Stimulated activated CD4-positive, alpha-beta T cell treated with anti-CD3 and anti-CD28 coated beads, Interleukin-4, amount 100 ng/mL, for 24 hours (primary cell): ENCODE data around the gene RXRB.
A peak's percentile ranks its signal among the peaks of the same experiment; 100 is the strongest.

Experiments
- DNase-seq: peaks from one replicate; pipeline ENCODE4 v3.0.0-alpha.2; 2020

The RXRB gene

DNA sequence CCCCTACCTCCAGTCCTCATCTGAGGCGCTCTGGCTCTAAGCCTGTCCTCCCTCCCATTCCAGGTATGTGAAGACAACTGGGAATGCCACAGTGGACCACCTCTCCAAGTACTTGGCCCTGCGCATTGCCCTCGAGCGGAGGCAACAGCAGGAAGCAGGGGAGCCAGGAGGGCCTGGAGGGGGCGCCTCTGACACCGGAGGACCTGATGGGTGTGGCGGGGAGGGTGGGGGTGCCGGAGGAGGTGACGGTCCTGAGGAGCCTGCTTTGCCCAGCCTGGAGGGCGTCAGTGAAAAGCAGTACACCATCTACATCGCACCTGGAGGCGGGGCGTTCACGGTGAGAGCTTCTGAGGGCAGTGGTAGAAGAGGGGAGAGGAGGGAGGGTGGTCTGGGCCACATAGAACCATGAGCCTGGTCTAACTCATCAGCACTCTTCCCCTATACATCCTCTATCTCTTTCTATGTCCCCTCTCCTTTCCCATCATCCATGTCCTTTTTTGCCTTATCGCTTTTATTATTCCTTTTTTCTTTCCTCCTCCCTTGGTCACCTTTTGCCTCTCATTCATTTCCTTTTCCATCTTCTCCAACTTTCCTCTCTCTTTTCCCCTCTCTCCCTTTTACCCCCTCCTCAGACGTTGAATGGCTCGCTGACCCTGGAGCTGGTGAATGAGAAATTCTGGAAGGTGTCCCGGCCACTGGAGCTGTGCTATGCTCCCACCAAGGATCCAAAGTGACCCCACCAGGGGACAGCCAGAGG, 11.4 kb upstream of the RXRB start:
- no peak for DNase-seq

GRCh38 chr6:33211136-33211535, 10.7 kb upstream of the RXRB start:
- no peak for DNase-seq

- no peak for DNase-seq
These were observed 9.4 kb upstream of the RXRB start for GRCh38 chr6:33209856-33210255.

DNA sequence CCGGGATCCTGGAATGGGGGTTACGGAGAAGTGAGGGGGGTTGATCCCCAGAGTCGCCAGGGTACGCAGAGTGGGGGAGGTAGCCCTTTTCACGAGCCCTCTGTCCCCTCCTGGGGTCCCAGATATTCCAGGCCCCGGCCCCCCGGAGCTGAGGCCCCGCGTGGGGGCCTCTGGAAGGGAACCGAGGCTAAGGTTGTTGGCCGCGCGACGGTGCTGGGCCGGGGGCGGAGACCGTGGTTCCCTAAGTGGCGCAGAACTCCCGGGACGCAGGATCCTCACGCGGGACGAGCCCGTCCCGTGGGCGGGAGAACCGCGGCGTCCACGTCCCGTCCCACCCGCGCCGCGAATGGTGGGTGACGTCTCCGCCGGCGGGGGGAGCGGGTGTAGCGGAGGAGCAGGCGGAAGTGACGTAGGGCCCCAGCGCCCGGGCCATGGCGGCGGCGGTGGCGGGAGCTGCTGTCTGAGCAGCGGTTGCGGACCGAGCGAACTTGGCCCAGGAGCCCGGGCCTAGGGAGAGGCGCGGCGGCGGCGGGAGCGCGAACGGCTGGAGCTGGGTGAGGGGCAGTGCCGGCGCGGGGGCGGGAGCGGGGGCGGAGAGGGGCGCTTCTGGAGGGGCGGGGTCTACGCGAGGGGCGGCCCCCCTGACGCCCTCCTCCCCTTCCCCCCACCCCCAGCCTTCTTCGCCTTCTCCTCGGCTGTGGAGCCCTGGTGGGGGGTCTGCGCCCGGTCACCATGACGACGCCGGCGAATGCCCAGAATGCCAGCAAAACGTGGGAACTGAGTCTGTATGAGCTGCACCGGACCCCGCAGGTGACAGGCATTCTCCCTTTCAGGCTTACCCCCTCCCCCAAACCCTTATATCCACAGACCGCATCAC, 7.9 kb upstream of the RXRB start, which contains the start of gene RING1:
Gene RING1 (plus strand): TSS at position 410 of the 877 bp plus-strand sequence. CDS start 323 bp downstream, at position 733.
- peak; percentile 86 for DNase-seq

- no peak for DNase-seq
These were observed 7.2 kb upstream of the RXRB start for GRCh38 chr6:33207552-33208090.

DNA sequence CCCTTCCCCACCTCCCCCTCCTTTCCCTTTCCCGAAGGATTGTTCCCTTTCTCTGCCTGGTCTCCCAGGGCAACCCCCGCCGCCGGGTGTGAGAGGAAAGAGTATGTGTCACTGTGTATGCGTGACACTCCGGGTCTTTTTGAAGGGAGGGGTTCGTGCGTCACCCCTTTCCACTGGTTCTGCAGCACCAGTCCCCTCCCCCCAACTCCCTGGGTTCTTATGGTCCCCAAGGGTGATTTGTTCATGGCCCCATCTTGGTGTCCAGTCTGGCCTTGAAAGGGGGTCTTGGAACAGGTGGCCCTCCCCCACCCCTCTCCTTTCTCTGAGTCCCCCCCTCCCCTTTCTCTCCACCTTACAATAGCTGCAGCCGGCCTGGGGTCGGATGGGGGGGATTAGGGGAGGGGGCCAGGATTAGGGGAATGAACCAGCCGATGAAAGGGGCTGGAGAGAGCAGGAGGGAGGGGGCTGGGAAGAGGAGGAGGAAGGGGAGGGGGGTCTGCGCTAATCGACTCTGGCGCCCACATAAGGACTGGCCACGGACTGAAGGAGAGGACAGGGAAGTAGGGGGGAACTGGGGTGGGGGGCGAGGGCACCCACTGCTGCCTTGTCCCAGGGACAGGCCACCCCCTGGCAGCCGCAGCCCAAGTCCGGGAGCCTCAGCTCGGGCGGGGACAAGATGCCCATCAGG, 6.5 kb upstream of the RXRB start:
- no peak for DNase-seq

- DNase-seq = no peak
These were observed 5.8 kb upstream of the RXRB start for GRCh38 chr6:33206027-33206863.

GRCh38 chr6:33205191-33206026, 4.9 kb upstream of the RXRB start:
- DNase-seq = peak; percentile 55

DNA sequence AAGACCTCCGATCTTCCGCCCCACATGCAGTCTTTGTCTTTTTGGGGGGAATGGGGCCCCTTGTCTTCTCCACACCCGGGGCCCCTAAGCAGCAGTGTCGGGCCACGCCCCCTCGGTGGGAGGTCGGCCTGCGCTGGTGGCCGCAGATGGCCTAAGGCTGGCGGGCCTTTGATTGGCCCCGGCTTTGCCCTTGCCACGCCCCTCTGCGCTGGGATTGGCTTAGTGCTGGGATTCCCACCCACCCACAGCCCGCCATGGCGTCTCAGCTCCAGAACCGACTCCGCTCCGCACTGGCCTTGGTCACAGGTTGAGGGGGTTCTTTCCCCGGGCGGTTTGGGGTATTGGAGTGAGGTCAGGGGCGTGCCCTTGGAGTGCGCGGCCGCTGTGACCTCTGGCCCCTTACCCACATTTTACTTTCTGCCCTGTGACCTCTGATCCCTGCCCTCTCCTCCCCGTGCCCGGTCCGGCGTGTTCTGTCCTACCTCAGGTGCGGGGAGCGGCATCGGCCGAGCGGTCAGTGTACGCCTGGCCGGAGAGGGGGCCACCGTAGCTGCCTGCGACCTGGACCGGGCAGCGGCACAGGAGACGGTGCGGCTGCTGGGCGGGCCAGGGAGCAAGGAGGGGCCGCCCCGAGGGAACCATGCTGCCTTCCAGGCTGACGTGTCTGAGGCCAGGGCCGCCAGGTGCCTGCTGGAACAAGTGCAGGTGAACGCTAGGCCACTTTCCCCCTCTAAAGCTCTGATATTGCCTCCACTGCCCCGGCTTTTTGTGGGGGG, 4.1 kb upstream of the RXRB start, which contains the start of gene HSD17B8:
Gene HSD17B8 (plus strand): TSS at position 241 of the 776 bp plus-strand sequence. CDS start 14 bp downstream, at position 255.
- peak; percentile 93 for DNase-seq

- DNase-seq = no peak
These were observed 3.6 kb upstream of the RXRB start for GRCh38 chr6:33204165-33204414.

- no peak for DNase-seq
These were observed 3.1 kb upstream of the RXRB start for GRCh38 chr6:33203443-33204164.

DNA sequence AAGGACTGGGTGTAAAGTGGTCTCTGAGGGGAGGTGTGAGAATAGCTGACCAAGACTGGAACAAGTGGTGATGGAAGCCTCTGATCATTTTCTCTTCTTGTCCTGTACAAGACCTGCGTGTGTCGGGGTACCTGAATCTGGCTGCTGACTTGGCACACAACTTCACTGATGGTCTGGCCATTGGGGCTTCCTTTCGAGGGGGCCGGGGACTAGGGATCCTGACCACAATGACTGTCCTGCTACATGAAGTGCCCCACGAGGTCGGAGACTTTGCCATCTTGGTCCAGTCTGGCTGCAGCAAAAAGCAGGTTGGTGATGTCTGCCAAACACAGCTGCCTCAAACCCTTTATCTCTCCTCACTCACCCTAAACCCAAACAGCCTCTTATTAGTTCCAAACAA, 2.3 kb upstream of the RXRB start:
- DNase-seq = no peak

GRCh38 chr6:33201935-33202334, 1.5 kb upstream of the RXRB start:
- DNase-seq = no peak

DNA sequence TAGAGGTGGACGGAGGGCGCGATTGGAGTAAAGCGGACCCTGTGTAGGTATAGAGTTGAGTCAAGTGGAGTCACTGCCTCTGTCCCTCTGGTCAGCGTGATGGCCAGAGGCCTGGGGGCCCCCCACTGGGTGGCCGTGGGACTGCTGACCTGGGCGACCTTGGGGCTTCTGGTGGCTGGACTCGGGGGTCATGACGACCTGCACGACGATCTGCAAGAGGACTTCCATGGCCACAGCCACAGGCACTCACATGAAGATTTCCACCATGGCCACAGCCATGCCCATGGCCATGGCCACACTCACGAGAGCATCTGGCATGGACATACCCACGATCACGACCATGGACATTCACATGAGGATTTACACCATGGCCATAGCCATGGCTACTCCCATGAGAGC, 681 bp upstream of the RXRB start:
- no peak for DNase-seq

DNA sequence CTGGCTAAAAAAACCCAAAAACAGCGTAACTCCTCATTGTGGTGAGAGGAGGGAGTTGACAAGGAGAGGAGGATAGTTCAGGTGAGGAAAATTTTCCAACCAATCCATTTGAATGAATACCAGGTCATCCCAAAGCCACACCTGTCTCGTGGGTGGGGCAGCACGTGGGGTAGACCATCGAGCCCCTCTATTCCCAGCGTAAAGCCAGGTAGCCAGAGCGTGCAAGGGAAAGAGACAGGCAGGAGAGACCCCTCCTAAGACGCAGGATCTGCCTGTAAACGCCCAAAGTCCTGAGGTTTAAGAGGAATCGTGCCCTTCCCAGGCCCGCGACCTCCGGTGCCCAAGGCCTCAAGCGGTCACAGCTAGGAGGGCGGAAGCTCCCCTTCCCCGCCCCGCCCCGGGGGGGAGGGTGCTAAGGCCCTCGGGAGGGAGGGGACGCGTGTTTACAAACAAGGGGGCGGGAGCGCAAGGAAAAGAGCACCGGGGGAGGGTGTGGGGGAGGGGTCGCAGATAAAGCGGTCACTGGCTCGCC, 712 bp downstream of the RXRB start:
- peak; percentile 76 for DNase-seq

GRCh38 chr6:33198853-33199436, 1.5 kb downstream of the RXRB start:
- DNase-seq = no peak

- no peak for DNase-seq
These were observed 2.2 kb downstream of the RXRB start for GRCh38 chr6:33198159-33198852.

- peak; percentile 40 for DNase-seq
These were observed 2.9 kb downstream of the RXRB start for GRCh38 chr6:33197431-33198048.
